Smooth muscle cell (in vitro differentiated cells): Measurements from ENCODE around the gene OPRL1. TPM values are rescaled to one million over a fixed set of nuclear protein-coding genes. Genes with fewer than 3 reads are reported as not detected.
A peak's percentile ranks its signal among the peaks of the same experiment; 100 is the strongest.
"Not testable (repeated sequence)": the region's sequence is repeated elsewhere in the genome, so short reads cannot be mapped to it uniquely, and the experiment has no call there.

ENCODE experiments used
- DNase-seq: peaks from one replicate; lab custom pipeline; 2025; ENCODE audit not compliant: unreplicated experiment; lab: John Stamatoyannopoulos, UW
- H2AFZ ChIP-seq: fragments of 200-600 bp; sonication (generic); 2 replicates; pipeline ENCODE4 v1.6.0; 2016; ENCODE audit warnings: antibody characterized with exemption, low read depth, mild to moderate bottlenecking
- H3F3A ChIP-seq: fragments of 200-600 bp; sonication (generic); 2 replicates; pipeline ENCODE4 v1.6.0; 2017; ENCODE audit warnings: antibody characterized with exemption, low read depth
- H3K27ac ChIP-seq: fragments of 200-600 bp; sonication (generic); 2 replicates; pipeline ENCODE4 v1.5.1; 2016; ENCODE audit warnings: low read depth, mild to moderate bottlenecking
- H3K27me3 ChIP-seq: fragments of 200-600 bp; sonication (generic); 2 replicates; pipeline ENCODE4 v1.6.1; 2016; ENCODE audit warnings: low read depth, mild to moderate bottlenecking
- H3K36me3 ChIP-seq: fragments of 200-600 bp; sonication (generic); 2 replicates; pipeline ENCODE4 v1.5.1; 2016; ENCODE audit warnings: low read depth
- H3K4me1 ChIP-seq: fragments of 200-600 bp; sonication (generic); 2 replicates; pipeline ENCODE4 v1.5.1; 2016; ENCODE audit warnings: low read depth
- H3K4me2 ChIP-seq: fragments of 200-600 bp; sonication (generic); 2 replicates; pipeline ENCODE4 v1.6.0; 2016; ENCODE audit warnings: mild to moderate bottlenecking
- H3K4me3 ChIP-seq: fragments of 200-600 bp; sonication (generic); 2 replicates; pipeline ENCODE4 v1.5.1; 2016; ENCODE audit warnings: mild to moderate bottlenecking
- H3K79me2 ChIP-seq: fragments of 200-600 bp; sonication (generic); 2 replicates; pipeline ENCODE4 v1.6.0; 2016; ENCODE audit warnings: low read depth, mild to moderate bottlenecking
- H3K9ac ChIP-seq: fragments of 200-600 bp; sonication (generic); 2 replicates; pipeline ENCODE4 v1.6.0; 2016; ENCODE audit warnings: low read depth
- H3K9me3 ChIP-seq: fragments of 200-600 bp; sonication (generic); replicated peaks from 2 replicates; pipeline ENCODE4 v1.5.1; 2016; ENCODE audit warnings: low read depth
- H4K20me1 ChIP-seq: fragments of 200-600 bp; sonication (generic); 2 replicates; pipeline ENCODE4 v1.6.0; 2016; ENCODE audit warnings: low read depth
- CTCF ChIP-seq: fragments of 200-600 bp; sonication (generic); IDR thresholded peaks from 2 replicates; pipeline ENCODE4 v1.5.1; 2017; ENCODE audit warnings: borderline replicate concordance, mild to moderate bottlenecking, antibody characterized with exemption; ENCODE audit not compliant: insufficient read depth, poor library complexity, severe bottlenecking
- WGBS: methylation state at CpG from one replicate; pipeline ENCODE4 v1.1.7; 2016; ENCODE audit warnings: low lambda C conversion rate; 5-methylcytosine and 5-hydroxymethylcytosine counted together
- polyA plus RNA-seq: library from polyadenylated mRNA; unstranded; fragments of >200 nt; fragmentation: Nextera tagmentation; extraction: Ambion mirVana; gene quantifications from 2 replicates; pipeline ENCODE4 v1.2.1, GENCODE V29; 2016
- total RNA-seq: library from RNA; depleted of rRNA; stranded (reverse); fragments of >200 nt; gene quantifications from 2 replicates; pipeline ENCODE4 v1.2.3, GENCODE V29; 2014

OPRL1 gene
- total and polyA plus RNA-seq, 2 experiments from 2014 or later: 3.1 to 6.4 TPM

DNA sequence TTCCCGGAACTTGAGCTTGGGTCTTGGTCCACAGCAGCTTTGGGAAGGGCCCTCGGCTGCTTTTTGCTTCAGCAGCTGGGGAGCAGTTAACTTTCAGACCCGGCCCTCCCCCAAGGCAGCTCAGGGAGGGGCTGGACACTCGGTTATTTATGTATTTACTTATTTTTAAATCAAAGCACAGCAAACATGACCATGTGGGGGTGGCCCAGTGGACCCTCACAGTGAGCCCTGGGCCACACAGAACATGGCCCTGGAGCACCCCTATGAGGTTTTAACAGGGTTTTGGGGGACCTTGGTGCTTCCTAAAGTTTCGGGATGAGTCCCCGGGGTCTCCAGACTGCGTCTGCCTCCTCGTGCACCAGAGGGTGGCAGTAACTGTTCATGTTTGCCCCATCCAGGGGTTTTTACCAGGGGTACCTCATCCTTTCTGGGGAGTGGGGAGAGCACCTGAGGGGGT is 54.1 kb downstream of the OPRL1 start:
- Histone ChIP-seq H3K4me2 (no peak overlapping the region), H3K9me3 (no peaks in the 10 kb centered on the region), H3K9ac (no peak overlapping the region), H3K36me3 (no peaks in the 10 kb centered on the region), H2AFZ (no peak overlapping the region), H3F3A (no peaks in the 10 kb centered on the region), H4K20me1 (no peaks in the 10 kb centered on the region), H3K27ac (no peak overlapping the region), H3K27me3 (no peaks in the 10 kb centered on the region), H3K79me2 (no peaks in the 10 kb centered on the region), H3K4me3 (no peak overlapping the region), H3K4me1 (no peaks in the 10 kb centered on the region)
- TF ChIP-seq CTCF: peak; percentile 24
- DNase-seq: no peak
- 61% methylated on average over 8 of the region's 8 CpGs for WGBS

DNA sequence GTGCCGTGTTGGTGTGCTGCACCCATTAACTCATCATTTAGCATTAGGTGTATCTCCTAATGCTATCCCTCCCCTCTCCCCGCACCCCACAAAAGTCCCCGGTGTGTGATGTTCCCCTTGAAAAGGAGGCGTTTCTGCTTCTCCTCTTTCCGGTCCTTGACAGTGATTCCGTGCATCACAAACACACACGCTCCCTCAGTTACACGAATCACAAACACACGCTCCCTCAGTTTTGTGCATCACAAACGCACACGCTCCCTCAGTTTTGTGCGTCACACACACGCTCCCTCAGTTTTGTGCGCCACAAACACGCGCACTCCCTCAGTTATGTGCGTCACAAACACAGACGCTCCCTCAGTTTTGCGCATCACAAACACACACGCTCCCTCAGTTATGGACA is 54.9 kb downstream of the OPRL1 start:
- H3F3A ChIP-seq, H3K36me3 ChIP-seq, H3K79me2 ChIP-seq, H4K20me1 ChIP-seq, H3K4me2 ChIP-seq, H3K4me1 ChIP-seq, H3K4me3 ChIP-seq, DNase-seq, H3K9me3 ChIP-seq, H3K27me3 ChIP-seq, H2AFZ ChIP-seq, H3K27ac ChIP-seq, H3K9ac ChIP-seq: not testable (repeated sequence)
- 91% methylated on average over 18 of the region's 20 CpGs for WGBS

DNA sequence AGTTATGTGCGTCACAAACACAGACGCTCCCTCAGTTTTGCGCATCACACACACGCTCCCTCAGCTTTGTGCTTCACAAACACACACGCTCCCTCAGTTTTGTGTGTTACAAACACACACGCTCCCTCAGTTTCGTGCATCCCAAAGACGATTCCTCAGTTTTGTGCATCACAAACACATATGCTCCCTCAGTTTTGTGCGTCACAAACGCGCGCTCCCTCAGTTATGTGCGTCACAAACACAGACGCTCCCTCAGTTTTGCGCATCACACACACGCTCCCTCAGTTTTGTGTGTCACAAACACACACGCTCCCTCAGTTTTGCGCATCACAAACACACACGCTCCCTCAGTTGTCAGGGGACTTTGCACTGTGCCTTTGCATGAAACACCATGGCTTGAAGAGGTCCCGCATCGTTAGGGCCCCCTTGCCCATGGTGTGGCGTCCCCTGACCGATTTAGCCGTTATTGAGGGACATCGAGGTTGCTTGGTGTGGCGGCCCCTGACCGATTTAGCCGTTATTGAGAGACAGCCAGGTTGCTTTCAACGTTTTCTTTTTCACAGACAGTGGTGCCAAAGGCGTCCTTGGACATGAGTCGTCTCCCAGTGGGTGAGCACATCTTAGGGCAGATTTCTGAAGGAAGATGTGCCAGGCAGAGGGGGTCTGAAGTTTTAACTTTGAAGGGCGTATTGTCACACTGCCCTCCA is 56.3 kb downstream of the OPRL1 start:
- H3K4me1 ChIP-seq: peaks cover 10% of the 10 kb centered on the region
- 90% methylated on average over 32 of the region's 32 CpGs for WGBS
- no peak overlapping the region for H3K9ac ChIP-seq
- H3K79me2 ChIP-seq: no peaks in the 10 kb centered on the region
- H3K4me2 ChIP-seq: no peak overlapping the region
- no peak for TF ChIP-seq CTCF
- H3K27me3 ChIP-seq: no peaks in the 10 kb centered on the region
- no peak overlapping the region for H3K27ac ChIP-seq
- DNase-seq: no peak
- H3K4me3 ChIP-seq: no peak overlapping the region
- H3K9me3 ChIP-seq: no peaks in the 10 kb centered on the region
- no peak overlapping the region for H2AFZ ChIP-seq
- H4K20me1 ChIP-seq: no peaks in the 10 kb centered on the region
- no peaks in the 10 kb centered on the region for H3K36me3 ChIP-seq
- H3F3A ChIP-seq: no peaks in the 10 kb centered on the region

- H3K27me3 ChIP-seq: no peaks in the 10 kb centered on the region
- H3K4me1 ChIP-seq: peaks cover 15% of the 10 kb centered on the region
- TF ChIP-seq CTCF: no peak
- H4K20me1 ChIP-seq: no peaks in the 10 kb centered on the region
- H3K9me3 ChIP-seq: no peaks in the 10 kb centered on the region
- no peak overlapping the region for H3K9ac ChIP-seq
- no peak overlapping the region for H3K27ac ChIP-seq
- H3K4me2 ChIP-seq: no peak overlapping the region
- H3K36me3 ChIP-seq: no peaks in the 10 kb centered on the region
- no peak for DNase-seq
- 86% methylated on average over 6 of the region's 6 CpGs for WGBS
- H3K79me2 ChIP-seq: no peaks in the 10 kb centered on the region
- no peak overlapping the region for H3K4me3 ChIP-seq
- no peak overlapping the region for H2AFZ ChIP-seq
- no peaks in the 10 kb centered on the region for H3F3A ChIP-seq
Measured at GRCh38 chr20:64137598-64138031, 57.7 kb downstream of the OPRL1 start.
